HG02763 (cell line): Measurements from ENCODE around the gene MRPL22.
A peak's percentile ranks its signal among the peaks of the same experiment; 100 is the strongest.
"Not testable (repeated sequence)": the region's sequence is repeated elsewhere in the genome, so short reads cannot be mapped to it uniquely, and the experiment has no call there.

Experiments used
- ATAC-seq: cut with Tn5 transposase; IDR thresholded peaks from one replicate; pipeline ENCODE4 v1.9.1; 2021; ENCODE audit warnings: mild to moderate bottlenecking, moderate library complexity; ENCODE audit not compliant: unreplicated experiment

MRPL22 gene

DNA sequence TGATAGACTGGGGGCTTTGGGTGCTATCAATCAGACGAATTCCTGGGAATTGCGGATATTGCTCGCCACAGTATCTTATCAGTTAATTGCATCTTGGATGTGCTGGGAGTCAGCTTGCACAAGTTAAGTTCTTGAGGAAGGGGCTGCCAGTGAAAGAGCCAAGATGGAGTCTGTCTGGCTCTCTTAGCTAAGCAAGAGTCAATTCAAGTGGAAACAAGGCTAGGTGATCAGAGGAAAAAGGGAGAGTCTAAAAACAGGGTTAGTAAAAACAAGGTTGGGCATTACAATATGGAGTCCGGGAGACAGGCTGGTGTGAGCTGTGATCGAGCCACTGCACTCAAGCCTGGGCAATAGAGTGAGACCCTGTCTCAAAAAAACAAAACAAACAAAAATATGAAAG lies 1.5 kb upstream of the MRPL22 start:
- ATAC-seq, result not testable (repeated sequence)

DNA sequence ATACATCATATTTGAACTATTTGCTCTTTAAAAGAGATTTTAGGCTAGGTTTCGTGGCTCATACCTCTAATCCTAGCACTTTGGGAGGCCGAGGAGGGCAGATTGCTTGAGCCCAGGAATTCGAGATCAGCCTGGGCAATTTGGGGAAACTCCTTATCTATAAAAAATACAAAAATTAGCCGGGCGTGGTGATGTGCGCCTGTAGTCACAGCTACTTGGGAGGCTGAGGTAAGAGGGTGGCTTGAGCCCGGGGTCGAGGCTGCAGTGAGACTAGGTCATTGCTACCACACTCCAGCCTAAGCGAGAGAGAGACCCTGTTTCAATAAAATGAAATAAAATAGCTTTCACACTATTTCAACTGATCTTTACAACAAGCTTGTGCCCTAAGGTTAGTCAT lies 500 bp upstream of the MRPL22 start:
- no peak for ATAC-seq

DNA sequence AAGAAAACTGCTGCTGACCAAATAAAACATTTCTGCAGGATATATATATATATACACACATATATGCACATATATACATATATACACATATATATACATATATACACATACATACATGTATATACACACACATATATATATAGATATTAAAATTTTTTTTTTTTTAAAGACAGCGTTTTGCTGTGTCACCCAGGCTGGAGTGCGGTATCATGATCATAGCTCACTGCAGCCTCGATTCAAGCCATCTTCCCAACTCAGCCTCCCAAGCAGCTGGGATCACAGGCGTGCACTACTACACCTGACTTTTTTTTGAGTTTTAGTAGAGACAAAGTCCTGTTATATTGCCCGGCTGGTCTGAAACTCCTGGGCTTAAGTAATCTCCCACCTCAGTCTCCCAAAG lies 2.7 kb downstream of the MRPL22 start:
- ATAC-seq, result no peak

DNA sequence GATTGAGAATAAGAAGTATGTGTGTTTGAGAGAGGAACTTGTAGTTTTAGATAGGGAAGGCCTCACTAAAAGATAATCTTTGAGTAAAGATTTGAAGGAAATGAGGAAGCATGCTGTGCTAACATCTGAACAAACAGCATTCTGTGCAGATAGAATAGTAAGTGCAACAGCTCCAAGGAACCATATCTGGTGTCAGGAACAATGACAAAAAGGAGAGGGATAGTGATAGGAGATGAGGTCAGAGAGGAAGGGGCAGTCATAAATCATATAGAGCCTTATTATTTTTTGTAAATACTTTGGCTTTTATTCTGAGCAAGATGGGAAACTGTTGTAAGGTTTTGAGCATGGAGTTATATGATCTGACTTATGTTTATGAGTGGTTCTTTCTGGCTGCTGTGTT lies 3.8 kb downstream of the MRPL22 start:
- no peak for ATAC-seq

DNA sequence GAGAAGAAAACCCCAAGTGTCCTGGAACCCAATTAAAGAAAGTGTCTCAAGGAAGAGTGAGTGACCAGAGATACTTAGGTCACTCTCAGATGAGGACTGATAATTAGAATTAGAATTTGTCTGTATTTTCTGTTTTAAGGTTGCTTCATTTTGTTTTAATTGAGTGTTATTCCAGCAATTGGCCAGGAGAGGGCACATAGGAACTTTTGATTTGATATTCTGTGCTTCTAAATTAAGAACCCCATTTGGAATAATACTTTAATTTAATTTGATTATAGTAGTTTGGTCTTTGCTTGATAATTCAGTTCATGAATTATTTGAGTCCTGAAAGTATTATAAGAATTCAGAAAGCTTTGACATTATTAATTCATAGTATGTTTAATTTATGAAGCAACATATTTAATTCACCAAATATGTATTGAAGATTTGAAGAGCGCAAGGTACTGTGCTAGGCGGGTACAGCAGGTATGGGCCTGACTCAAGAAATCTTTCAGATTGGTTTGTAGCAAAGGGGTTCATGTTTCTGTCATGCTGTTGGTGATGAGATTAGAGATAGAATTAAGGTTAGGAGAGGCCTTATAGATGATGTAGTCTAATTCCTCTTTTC lies 4.9 kb downstream of the MRPL22 start:
- ATAC-seq, result no peak

DNA sequence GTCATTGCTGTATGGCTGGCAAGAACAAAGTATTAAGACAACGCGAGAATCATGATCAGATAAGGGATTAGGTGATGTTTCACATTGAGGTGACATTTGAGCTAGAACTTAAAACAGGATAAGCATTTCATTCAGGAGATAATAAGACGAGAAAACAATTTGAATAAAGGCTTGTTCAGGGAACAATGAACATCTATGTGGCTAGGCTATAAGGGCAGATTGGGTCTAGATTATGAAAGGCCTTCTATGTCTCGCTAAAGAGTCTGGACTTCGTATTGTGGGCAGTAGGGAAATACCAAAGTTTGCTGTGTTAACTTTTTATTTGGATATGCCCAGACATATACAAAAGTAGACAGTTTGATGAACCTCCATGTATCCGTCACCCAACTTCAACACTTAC lies 6.9 kb downstream of the MRPL22 start:
- no peak for ATAC-seq

DNA sequence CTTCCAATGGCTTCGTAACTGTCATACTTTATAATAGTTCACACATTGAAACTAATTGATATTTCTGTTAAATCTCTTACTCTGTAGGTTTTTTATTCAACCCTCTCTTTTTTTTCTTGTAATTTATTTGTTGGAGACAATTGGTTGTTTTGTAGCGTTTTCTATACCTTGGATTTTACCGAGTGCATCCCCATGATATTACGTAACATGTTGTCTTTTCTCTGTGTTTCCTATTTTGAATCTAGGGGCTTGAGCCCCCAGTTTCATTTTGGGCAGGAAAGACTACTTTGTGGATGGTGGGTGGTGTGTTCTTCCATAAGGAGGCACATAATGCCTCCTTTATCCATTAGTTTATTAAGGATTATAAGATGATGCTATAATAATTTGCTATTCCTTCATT lies 7.4 kb downstream of the MRPL22 start:
- no peak for ATAC-seq

GRCh38 chr5:154949781-154950180 lies 8.9 kb downstream of the MRPL22 start:
- no peak for ATAC-seq

- no peak for ATAC-seq
These were observed 15.8 kb downstream of the MRPL22 start for GRCh38 chr5:154956712-154957111.

DNA sequence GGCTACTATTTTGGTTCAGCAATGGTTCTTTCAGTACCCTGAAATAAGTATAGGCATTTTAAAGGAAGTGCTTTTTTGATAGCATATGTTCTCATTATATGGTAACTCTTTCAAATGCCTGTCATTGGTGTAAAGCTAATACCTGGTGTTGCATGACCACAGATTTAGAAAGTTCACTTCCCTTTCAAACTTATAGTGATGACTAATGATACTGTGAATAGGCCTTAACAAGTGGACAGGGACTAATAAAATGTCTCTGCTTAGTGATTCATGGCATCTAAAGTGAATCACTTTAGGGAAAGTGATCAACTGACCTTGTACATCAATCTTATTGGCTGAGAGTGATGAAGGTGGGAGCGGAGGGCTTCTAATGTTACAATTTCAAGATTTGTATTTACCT lies 21.6 kb downstream of the MRPL22 start:
- peak; percentile 86 for ATAC-seq

DNA sequence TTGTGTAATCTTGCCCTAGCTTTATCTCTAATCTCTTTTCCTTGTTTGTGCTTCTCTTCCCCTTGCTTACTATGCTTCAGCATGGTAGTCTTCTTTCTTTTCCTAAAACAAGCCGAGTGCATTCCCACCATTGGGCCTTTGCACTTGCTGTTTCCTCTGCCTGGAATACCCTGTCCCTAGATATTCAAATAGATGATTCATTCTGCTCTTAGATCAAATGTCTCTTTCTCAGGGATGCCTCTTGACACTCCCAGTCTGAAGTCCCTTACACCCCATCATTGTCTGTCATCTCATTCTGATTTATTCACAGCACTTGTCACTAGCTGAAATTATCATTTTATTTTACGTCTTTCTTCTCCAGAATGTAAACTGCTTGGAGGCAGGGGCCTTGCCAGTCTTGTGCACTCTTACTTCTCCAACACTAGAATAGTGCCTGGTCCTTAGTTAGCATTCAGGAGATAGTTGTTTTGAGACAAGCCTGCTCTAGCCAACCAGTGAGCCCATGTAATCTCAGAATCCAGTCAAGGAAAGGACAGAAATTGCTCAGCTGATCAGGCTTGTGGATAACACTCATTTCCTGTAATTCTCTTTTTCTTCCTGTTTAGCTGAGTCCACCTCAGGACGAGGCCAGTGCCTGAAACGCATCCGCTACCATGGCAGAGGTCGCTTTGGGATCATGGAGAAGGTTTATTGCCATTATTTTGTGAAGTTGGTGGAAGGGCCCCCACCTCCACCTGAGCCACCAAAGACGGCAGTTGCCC lies 25.4 kb downstream of the MRPL22 start:
- no peak for ATAC-seq

GRCh38 chr5:154966874-154967273 lies 26.0 kb downstream of the MRPL22 start:
- ATAC-seq, result no peak

GRCh38 chr5:154967421-154968024 lies 26.6 kb downstream of the MRPL22 start:
- no peak for ATAC-seq

GRCh38 chr5:154968953-154969352 lies 28.1 kb downstream of the MRPL22 start:
- no peak for ATAC-seq

DNA sequence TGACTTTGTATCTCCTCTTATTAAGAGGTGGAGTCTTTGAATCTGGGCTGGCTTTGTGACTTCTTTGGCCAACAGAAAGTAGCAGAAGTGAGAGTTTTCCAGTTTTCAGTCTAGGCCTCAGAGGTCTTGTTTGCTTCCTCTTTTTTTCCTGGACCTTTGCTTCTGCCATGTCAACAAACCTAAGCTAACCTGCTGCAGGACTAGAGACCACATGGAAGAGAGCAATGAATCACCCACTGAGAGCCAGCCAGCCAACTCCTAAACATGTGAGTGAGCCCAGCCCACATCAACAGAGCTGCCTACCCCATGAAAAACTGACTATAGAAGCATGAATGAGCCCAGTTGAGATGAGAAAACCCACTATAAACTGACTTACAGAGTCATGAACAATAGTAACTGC lies 29.9 kb downstream of the MRPL22 start:
- ATAC-seq, result no peak

- no peak for ATAC-seq
These were observed 30.6 kb downstream of the MRPL22 start for GRCh38 chr5:154971501-154971900.

- no peak for ATAC-seq
These were observed 31.7 kb downstream of the MRPL22 start for GRCh38 chr5:154972476-154973080.

- ATAC-seq, result not testable (repeated sequence)
These were observed 35.2 kb downstream of the MRPL22 start for GRCh38 chr5:154976082-154976481.

DNA sequence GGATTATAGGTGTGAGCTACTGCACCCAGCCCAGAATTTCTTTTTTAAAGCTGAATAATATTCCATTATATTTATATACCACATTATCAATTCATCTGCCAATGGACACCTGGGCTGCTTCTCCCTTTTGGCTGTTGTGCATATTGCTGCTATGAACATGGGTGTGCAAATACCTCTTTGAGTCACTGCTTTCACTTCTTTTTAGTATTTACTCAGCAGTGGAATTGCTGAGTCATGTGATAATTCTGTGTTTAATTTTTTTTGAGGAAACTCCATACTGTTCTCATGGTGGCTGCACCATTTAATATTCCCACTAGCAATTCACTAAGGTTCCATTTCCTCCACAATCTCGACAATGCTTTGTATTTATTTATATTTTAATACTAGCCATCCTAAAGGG lies 36.5 kb downstream of the MRPL22 start:
- ATAC-seq, result no peak

DNA sequence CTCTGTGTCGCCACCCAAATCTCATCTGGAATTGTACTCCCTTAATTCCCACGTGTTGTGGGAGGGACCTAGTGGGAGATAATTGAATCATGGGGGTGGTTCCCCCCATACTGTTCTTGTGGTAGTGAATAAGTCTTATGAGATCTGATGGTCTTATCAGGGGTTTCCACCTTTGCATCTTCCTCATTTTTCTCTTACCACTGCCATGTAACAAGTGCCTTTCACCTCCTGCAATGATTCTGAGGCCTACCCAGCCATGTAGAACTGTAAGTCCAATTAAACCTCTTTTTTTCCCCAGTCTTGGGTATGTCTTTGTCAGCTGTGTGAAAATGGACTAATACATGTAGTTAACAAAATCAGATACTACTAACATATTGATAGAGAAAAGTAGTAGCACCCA lies 37.4 kb downstream of the MRPL22 start:
- not testable (repeated sequence) for ATAC-seq

DNA sequence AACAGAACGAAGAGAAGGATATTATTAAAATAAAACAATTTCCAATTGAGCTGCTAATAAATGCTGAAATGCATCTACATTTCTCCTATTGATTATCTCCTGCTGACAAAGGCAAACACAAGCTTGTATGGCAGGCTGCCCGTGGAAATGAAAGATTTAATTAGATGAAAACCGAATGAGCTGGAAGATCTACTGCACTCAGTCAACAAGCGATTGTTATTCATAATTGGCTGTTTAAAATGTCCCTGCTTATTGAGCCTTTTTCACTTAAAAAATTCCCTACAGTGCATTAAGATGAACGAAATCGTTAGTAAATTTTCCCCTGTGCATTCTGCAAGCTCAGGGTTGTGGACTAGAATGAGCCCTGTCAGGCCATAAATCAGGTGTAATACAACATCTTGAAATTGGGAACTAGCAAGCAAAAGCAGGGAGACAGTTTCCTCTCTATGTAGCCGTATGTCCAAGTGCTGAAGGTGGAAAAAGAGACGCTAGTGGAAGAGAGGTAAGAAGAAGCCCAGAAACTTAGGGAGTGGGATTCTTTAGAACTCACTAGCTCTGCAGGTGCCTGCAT lies 44.2 kb downstream of the MRPL22 start:
- no peak for ATAC-seq

GRCh38 chr5:154986151-154986550 lies 45.3 kb downstream of the MRPL22 start:
- no peak for ATAC-seq
